Dermis lymphatic vessel endothelial cell (primary cell): Measurements from ENCODE around the gene ZNF317. TPM values are rescaled to one million over a fixed set of nuclear protein-coding genes. Genes with fewer than 3 reads are reported as not detected.

Experiments
- total RNA-seq: library from RNA; depleted of rRNA; stranded (reverse); fragments of >200 nt; gene quantifications from 2 replicates; pipeline ENCODE4 v1.2.1, GENCODE V29; 2014

Gene ZNF317
- total RNA-seq: 9.9 and 12.2 TPM in 2 replicates

GRCh38 chr19:9140159-9140874, at the start of gene ZNF317:
Gene ZNF317 (plus strand): TSS chr19:9140397. CDS start chr19:9156017, 15,620 bp downstream.

DNA sequence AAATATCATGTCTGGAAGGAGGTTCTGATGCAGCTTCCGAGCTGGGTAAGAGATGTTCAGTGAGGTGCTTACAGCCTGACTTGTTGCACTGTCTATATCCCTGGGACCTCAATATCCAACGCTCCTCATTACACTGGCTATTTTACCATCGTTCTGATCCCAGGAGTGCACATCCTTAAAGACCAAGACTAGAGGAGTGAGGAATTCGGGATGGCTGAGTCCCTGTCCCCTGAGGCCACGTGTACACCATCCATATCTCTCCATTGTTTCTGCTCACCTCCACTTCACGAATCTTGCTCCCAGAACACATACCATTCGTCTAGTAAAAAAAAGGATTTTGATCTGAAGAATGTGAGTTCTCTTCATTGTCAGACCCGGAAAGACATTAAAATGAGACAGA, 32.8 kb upstream of the ZNF317 start, which contains the start of gene OR7G2:
Gene OR7G2, minus strand, starts transcription at position 101 of the 400 bp plus-strand sequence. CDS start 4,232 bp downstream, outside the sequence.

DNA sequence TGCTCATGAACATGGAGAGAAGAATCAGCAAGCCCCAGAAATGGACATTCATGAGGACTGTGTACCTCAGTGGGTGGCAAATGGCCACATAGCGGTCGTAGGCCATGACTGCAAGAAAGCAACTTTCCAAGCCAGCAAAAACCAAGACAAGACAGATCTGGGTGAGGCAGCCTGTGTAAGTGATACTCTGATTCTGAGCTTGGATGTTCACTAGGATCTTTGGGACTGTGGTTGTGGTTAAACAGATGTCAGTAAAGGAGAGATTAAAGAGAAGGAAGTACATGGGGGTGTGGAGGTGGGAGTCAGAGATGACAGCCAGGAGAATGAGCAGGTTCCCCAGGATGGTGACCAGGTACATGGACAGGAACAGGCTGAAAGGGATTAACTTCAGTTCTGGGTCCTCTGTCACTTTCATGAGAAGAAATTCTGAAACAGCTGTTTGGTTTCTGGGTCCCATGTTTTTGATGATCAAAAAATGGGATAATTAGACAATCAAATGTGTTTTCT, 24.8 kb upstream of the ZNF317 start, which contains the start of gene OR7G1:
Gene OR7G1, minus strand, starts transcription at position 457 of the 507 bp plus-strand sequence. Its CDS starts 0 bp downstream, at position 457.

DNA sequence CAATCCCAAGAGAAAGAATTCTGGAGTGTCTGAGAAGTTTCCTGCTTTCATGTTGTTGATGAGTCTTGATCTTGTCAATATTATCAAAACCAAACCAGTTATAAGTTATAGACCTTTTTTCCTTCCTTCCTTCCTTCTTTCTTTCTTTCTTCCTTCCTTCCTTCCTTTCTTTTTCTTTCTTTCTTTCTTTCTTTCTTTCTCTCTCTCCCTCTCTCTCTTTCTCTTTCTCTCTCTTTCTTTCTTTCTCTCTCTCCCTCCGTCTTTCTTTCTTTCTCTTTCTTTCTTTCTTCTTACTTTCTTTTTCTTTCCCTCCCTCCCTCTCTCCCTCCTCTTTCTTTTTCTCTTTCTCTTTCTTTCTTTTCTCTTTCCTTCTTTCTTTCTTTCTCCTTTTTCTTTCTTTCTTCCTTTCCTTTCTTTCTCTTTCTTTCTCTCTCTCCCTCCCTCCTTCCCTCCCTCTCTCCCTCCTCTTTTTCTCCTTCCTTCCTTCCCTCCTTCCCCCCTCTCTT, 13.2 kb upstream of the ZNF317 start, which contains the start of gene OR7G3:
Gene OR7G3, minus strand, starts transcription at position 51 of the 506 bp plus-strand sequence. Its CDS starts 0 bp downstream, at position 51.

GRCh38 chr19:9178901-9179300, 38.7 kb downstream of the ZNF317 start, which contains the start of gene OR7D2:
Gene OR7D2 (plus strand): TSS chr19:9178979. CDS start chr19:9185782, 6,803 bp downstream.

Other genes with a start within 250 kb of the ZNF317 start
- not detected in 2 replicates for gene MUC16, start 130.0 kb upstream of the ZNF317 start, total RNA-seq
- not detected in 2 replicates for gene OR1M1, start 53.3 kb upstream of the ZNF317 start, total RNA-seq
- not detected in 2 replicates for gene OR7G2, start 32.9 kb upstream of the ZNF317 start, total RNA-seq
- gene OR7G1, start 24.6 kb upstream of the ZNF317 start, total RNA-seq: not detected in 2 replicates
- gene OR7G3, start 13.4 kb upstream of the ZNF317 start, total RNA-seq: not detected in 2 replicates
- not detected in 2 replicates for gene OR7D2, start 38.6 kb downstream of the ZNF317 start, total RNA-seq
- gene OR7D4, start 79.2 kb downstream of the ZNF317 start, total RNA-seq: not detected in 2 replicates
- not detected in 2 replicates for gene OR7E24, start 110.5 kb downstream of the ZNF317 start, total RNA-seq
- 6.1 and 6.9 TPM in 2 replicates for gene ZNF699, start 169.4 kb downstream of the ZNF317 start, total RNA-seq
- 14.2 and 14.4 TPM in 2 replicates for gene ZNF559, start 183.8 kb downstream of the ZNF317 start, total RNA-seq
- 0.76 and 0.86 TPM in 2 replicates for gene ZNF177, start 222.6 kb downstream of the ZNF317 start, total RNA-seq